K562 (cell line): ENCODE measurements around the gene VSIG10. TPM values are rescaled to one million over a fixed set of nuclear protein-coding genes. Genes with fewer than 3 reads are reported as not detected.

ENCODE experiments used
- ATAC-seq: fragments of 200-7000 bp; cut with Tn5 transposase; 3 replicates; pipeline ENCODE4 v1.9.1; 2020; ENCODE audit warnings: moderate library complexity
- BruUV-seq: library from RNA; stranded (reverse); fragments of 400-500 nt; replicated peaks from 2 replicates; lab custom pipeline; 2021; lab: Mats Ljungman, UMichigan
- CTCF ChIA-PET: fragments of 300-600 bp; formaldehyde crosslinking; extraction: SDS; loops from one replicate; lab custom pipeline; 2021; ENCODE audit warnings: low intra/inter-chr PET ratio; lab: Yijun Ruan, JAX
- POLR2A ChIA-PET: fragments of 300-600, 350-650 bp; sonication (Branson Sonifier 250); formaldehyde crosslinking; extraction: SDS; loops from one replicate; lab custom pipeline; 2021; ENCODE audit warnings: antibody characterized with exemption, inconsistent platforms; lab: Yijun Ruan, JAX
- DNase-seq, 4 experiments: peaks; one replicate each; pipeline versions ENCODE4 v3.0.0 to v3.0.0-alpha.2; 2011 to 2018; ENCODE audit warnings: low spot score in 3 of 4, mixed read lengths in 3 of 4; ENCODE audit errors: extremely low read depth in 1 of 4
- FAIRE-seq: peaks from 2 replicates; lab custom pipeline; 2011; peaks lifted over from hg19 to GRCh38; lab: Jason Lieb, UNC
- H2AFZ ChIP-seq: 2 replicates; pipeline ENCODE4 v1.6.0; 2011; ENCODE audit warnings: low read depth, low read length, control low read depth, inconsistent platforms
- H3K27ac ChIP-seq: fragments of 200-600 bp; 3 replicates; pipeline ENCODE4 v1.8.0; 2011; ENCODE audit warnings: low read depth, mild to moderate bottlenecking, control low read depth, inconsistent platforms, low read length, moderate library complexity, mixed read lengths; ENCODE audit errors: extremely low read depth
- H3K27me3 ChIP-seq, 2 experiments: fragments of 300-600 bp in 1 of 2; 2 replicates in 1 of 2; 3 replicates in 1 of 2; pipeline versions ENCODE4 v1.6.0 to v1.8.0; 2011; ENCODE audit warnings: inconsistent platforms in 2 of 2, low read length in 2 of 2, mild to moderate bottlenecking in 1 of 2, mixed read lengths in 1 of 2, moderate library complexity in 1 of 2; ENCODE audit not compliant: control insufficient read depth in 2 of 2, insufficient read depth in 2 of 2
- H3K36me3 ChIP-seq: fragments of 300-600 bp; 3 replicates; pipeline ENCODE4 v1.8.0; 2011; ENCODE audit warnings: mild to moderate bottlenecking, low read length, inconsistent platforms; ENCODE audit not compliant: control insufficient read depth, insufficient read depth
- H3K4me1 ChIP-seq, 2 experiments: fragments of 200-600 bp in 1 of 2; replicated peaks in 1 of 2; 2 replicates in 1 of 2; 3 replicates in 1 of 2; pipeline versions ENCODE4 v1.5.1 to v1.8.0; 2011; ENCODE audit warnings: inconsistent platforms in 2 of 2, low read length in 2 of 2, mild to moderate bottlenecking in 1 of 2, mixed read lengths in 1 of 2, moderate library complexity in 1 of 2; ENCODE audit not compliant: control insufficient read depth in 2 of 2, insufficient read depth in 2 of 2
- H3K4me2 ChIP-seq: 2 replicates; pipeline ENCODE4 v1.6.1; 2011; ENCODE audit warnings: low read length, control low read depth, inconsistent platforms, mixed read lengths; ENCODE audit not compliant: insufficient read depth
- H3K4me3 ChIP-seq: fragments of 200-600 bp; sonication (generic), shearing (Covaris generic); 2 replicates; pipeline ENCODE4 v1.5.1; 2016; ENCODE audit warnings: control low read depth, inconsistent platforms
- H3K79me2 ChIP-seq: fragments of 200-600 bp; 3 replicates; pipeline ENCODE4 v1.8.0; 2011; ENCODE audit warnings: low read length, inconsistent platforms; ENCODE audit not compliant: control insufficient read depth, insufficient read depth
- H3K9ac ChIP-seq, 2 experiments: 2 replicates each; pipeline versions ENCODE4 v1.6.0 to v1.6.1; 2011; ENCODE audit warnings: low read depth in 2 of 2, low read length in 2 of 2, control low read depth in 1 of 2, inconsistent platforms in 1 of 2, mild to moderate bottlenecking in 1 of 2, mixed read lengths in 1 of 2; ENCODE audit not compliant: insufficient read depth in 1 of 2
- H3K9me1 ChIP-seq: one replicate; pipeline ENCODE4 v1.6.0; 2011; ENCODE audit warnings: inconsistent platforms, mild to moderate bottlenecking, low read length, moderate library complexity; ENCODE audit not compliant: control insufficient read depth, insufficient read depth
- H3K9me3 ChIP-seq: replicated peaks from 2 replicates; pipeline ENCODE4 v1.5.1; 2011; ENCODE audit warnings: low read depth, low read length, inconsistent platforms; ENCODE audit not compliant: control insufficient read depth, insufficient read depth
- H4K20me1 ChIP-seq: replicated peaks from 2 replicates; pipeline ENCODE4 v1.6.1; 2011; ENCODE audit warnings: low read length, inconsistent platforms, mixed read lengths; ENCODE audit not compliant: control insufficient read depth, insufficient read depth
- MXI1 ChIP-seq: IDR thresholded peaks from 2 replicates; pipeline ENCODE4 v1.6.1; 2011; ENCODE audit warnings: low read depth, mild to moderate bottlenecking, improper control_type of control experiment, low read length
- NFE2 ChIP-seq: IDR thresholded peaks from 2 replicates; pipeline ENCODE4 v1.6.1; 2014; ENCODE audit warnings: antibody characterized with exemption, low read depth
- OTX1 ChIP-seq: fragments of 450-650 bp; formaldehyde crosslinking; IDR thresholded peaks from 2 replicates; pipeline ENCODE4 v1.4.0; 2022; ENCODE audit warnings: mild to moderate bottlenecking
- RBM25 ChIP-seq: fragments of 200-400 bp; formaldehyde crosslinking; IDR thresholded peaks from 2 replicates; pipeline ENCODE4 v1.6.1; 2018; ENCODE audit warnings: low read length, low read depth, moderate library complexity; ENCODE audit not compliant: severe bottlenecking
- SP2 ChIP-seq: IDR thresholded peaks from 2 replicates; pipeline ENCODE4 v1.6.1; 2011; ENCODE audit warnings: mild to moderate bottlenecking, low read depth, low read length, moderate library complexity; ENCODE audit not compliant: poor library complexity, severe bottlenecking; ENCODE audit errors: extremely low read depth
- TEAD2 ChIP-seq: fragments of 450-650 bp; IDR thresholded peaks from 2 replicates; pipeline ENCODE4 v1.6.1; 2016; ENCODE audit warnings: missing genetic modification characterization, control low read depth, missing compliant biosample characterization
- ZBTB17 ChIP-seq: fragments of 450-650 bp; formaldehyde crosslinking; IDR thresholded peaks from 2 replicates; pipeline ENCODE4 v1.4.0; 2020; ENCODE audit warnings: mild to moderate bottlenecking
- ZNF695 ChIP-seq: fragments of 450-650 bp; formaldehyde crosslinking; IDR thresholded peaks from 2 replicates; pipeline ENCODE4 v1.4.0; 2020; ENCODE audit warnings: mild to moderate bottlenecking, moderate library complexity
- WGBS: fragments of 100-300 bp; shearing (Covaris generic); methylation state at CpG from one replicate; pipeline ENCODE4 v1.1.6; 2016; ENCODE audit warnings: low coverage, mixed read lengths; ENCODE audit not compliant: insufficient coverage; ENCODE audit errors: missing lambda C conversion rate; 5-methylcytosine and 5-hydroxymethylcytosine counted together
- in situ Hi-C: fragments of 300-500 bp; cut with MboI; formaldehyde crosslinking; loops from 4 replicates; pipeline ENCODE4 v1.15.0; 2018; ENCODE audit warnings: inconsistent platforms, mixed read lengths
- intact Hi-C: fragments of 100-400 bp; cut with micrococcal nuclease; formaldehyde crosslinking; loops from 2 replicates; pipeline ENCODE4 v1.14.2; 2022
- polyA plus RNA-seq, 8 experiments: library from polyadenylated mRNA; depleted of rRNA in 4 of 8; stranded (reverse) in 5 of 8; unstranded in 3 of 8; fragments of >200 nt; fragmentation: Nextera tagmentation in 2 of 8; fragmentation: Illumina TruSeq in 1 of 8; extraction: Ambion mirVana in 2 of 8; extraction: Trizol in 1 of 8; gene quantifications; 2 replicates each; pipeline versions ENCODE4 v1.2.1 to v1.2.3, GENCODE V29; 2011 to 2014; ENCODE audit warnings: inconsistent platforms in 1 of 8, missing spikeins in 1 of 8
- total RNA-seq, 7 experiments: library from RNA; depleted of rRNA in 6 of 7; stranded (reverse); fragments of >200 nt in 6 of 7; fragmentation: Illumina TruSeq in 2 of 7; extraction: Trizol in 2 of 7; gene quantifications; 2 replicates each; pipeline versions ENCODE4 v1.2.1 to v1.2.3, GENCODE V29; 2011 to 2021; ENCODE audit warnings: low replicate concordance in 1 of 7
- TF ChIP-seq, protein P1 (sequence below): sonication (generic); IDR thresholded peaks from 2 replicates; pipeline ENCODE4 v1.6.1; 2016
- TF ChIP-seq, protein P2 (sequence below), 2 experiments: fragments of 250-450 bp in 1 of 2; fragments of 450-650 bp in 1 of 2; sonication (Bioruptor Pico) in 1 of 2; IDR thresholded peaks; 2 replicates each; pipeline versions ENCODE4 v1.6.1 to v1.8.0; 2016 to 2021; ENCODE audit warnings: mild to moderate bottlenecking in 2 of 2, moderate library complexity in 2 of 2, missing compliant biosample characterization in 1 of 2, missing genetic modification characterization in 1 of 2
- TF ChIP-seq, protein P3 (sequence below): fragments of 450-650 bp; formaldehyde crosslinking; IDR thresholded peaks from 2 replicates; pipeline ENCODE4 v1.4.0; 2020; ENCODE audit warnings: mild to moderate bottlenecking, moderate library complexity
- TF ChIP-seq, protein P4 (sequence below): fragments of 450-650 bp; IDR thresholded peaks from 2 replicates; pipeline ENCODE4 v1.6.1; 2016; ENCODE audit warnings: antibody characterized with exemption
- TF ChIP-seq, protein P5 (sequence below): IDR thresholded peaks from 3 replicates; pipeline ENCODE4 v1.6.1; 2011; ENCODE audit warnings: borderline replicate concordance, mild to moderate bottlenecking; ENCODE audit not compliant: insufficient read length, insufficient read depth

VSIG10 gene
- total and polyA plus RNA-seq, 9 of the 15 experiments (the other 6 are each of a cell fraction or from before 2014, with no cell fraction given), result 4.1 to 8.8 (median 4.7) TPM

DNA sequence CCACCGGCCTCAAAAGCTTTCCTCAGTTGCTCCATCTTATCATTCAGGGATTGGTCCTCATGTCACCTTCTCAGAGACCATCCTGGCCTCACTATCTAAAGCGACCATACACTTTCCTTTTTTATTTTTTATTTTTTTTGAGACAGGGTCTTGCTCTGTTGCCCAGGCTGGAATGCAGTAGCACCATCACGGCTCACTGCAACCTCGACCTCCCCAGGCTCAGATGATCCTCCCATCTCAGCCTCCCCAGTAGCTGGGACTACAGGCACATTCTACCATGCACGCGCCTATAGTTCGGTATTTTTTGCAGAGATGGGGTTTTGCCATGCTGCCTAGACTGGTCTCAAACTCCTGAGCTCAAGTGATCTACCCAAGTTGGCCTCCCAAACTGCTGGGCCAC, 45.6 kb downstream of the VSIG10 start:
- peaks cover 5% of the 10 kb centered on the region; the same call in 1 of the 2 replicates for H4K20me1 ChIP-seq
- no peak overlapping the region for H3K27ac ChIP-seq
- ATAC-seq (no peak), DNase-seq (no peak), FAIRE-seq (no peak)
- no peaks in the 10 kb centered on the region for H3K9me3 ChIP-seq
- peaks cover 14 to 16% of the 10 kb centered on the region in 2 experiments; a peak in 4 of 5 replicates for H3K4me1 ChIP-seq
- in situ Hi-C loops, result no loop called here
- POLR2A ChIA-PET, result interaction anchor here (0.6 to 1.2 kb wide), 3 partner anchors 12 to 309 kb away, joined by 3 to 5 read pairs (median 3); no protein-coding TSS in a partner anchor
- H3K4me2 ChIP-seq, result no peak overlapping the region
- no peaks in the 10 kb centered on the region for H3K9me1 ChIP-seq
- no peak overlapping the region for H3K4me3 ChIP-seq
- WGBS, result 89% methylated on average over 7 of the region's 7 CpGs
- no peaks in the 10 kb centered on the region for H3K27me3 ChIP-seq
- H3K9ac ChIP-seq, result no peak overlapping the region
- H3K79me2 ChIP-seq, result peaks cover 38% of the 10 kb centered on the region
- no peak overlapping the region for H2AFZ ChIP-seq
- CTCF ChIA-PET, result no interaction called here
- no peaks in the 10 kb centered on the region; the same call in 2 of the 3 replicates for H3K36me3 ChIP-seq
- BruUV-seq, result no TSS peak
- intact Hi-C loops, result no loop called here
- TF ChIP-seq, protein P1, sequence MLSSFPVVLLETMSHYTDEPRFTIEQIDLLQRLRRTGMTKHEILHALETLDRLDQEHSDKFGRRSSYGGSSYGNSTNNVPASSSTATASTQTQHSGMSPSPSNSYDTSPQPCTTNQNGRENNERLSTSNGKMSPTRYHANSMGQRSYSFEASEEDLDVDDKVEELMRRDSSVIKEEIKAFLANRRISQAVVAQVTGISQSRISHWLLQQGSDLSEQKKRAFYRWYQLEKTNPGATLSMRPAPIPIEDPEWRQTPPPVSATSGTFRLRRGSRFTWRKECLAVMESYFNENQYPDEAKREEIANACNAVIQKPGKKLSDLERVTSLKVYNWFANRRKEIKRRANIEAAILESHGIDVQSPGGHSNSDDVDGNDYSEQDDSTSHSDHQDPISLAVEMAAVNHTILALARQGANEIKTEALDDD, result no peak
- TF ChIP-seq NFE2, result no peak
- TF ChIP-seq, protein P2, sequence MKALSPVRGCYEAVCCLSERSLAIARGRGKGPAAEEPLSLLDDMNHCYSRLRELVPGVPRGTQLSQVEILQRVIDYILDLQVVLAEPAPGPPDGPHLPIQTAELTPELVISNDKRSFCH (CRISPR knock-in tag; IDR thresholded peaks at IDR 0.05), result no peak
- TF ChIP-seq, protein P2 (tag; IDR thresholded peaks at IDR 0.05), result no peak
- TF ChIP-seq, protein P3, sequence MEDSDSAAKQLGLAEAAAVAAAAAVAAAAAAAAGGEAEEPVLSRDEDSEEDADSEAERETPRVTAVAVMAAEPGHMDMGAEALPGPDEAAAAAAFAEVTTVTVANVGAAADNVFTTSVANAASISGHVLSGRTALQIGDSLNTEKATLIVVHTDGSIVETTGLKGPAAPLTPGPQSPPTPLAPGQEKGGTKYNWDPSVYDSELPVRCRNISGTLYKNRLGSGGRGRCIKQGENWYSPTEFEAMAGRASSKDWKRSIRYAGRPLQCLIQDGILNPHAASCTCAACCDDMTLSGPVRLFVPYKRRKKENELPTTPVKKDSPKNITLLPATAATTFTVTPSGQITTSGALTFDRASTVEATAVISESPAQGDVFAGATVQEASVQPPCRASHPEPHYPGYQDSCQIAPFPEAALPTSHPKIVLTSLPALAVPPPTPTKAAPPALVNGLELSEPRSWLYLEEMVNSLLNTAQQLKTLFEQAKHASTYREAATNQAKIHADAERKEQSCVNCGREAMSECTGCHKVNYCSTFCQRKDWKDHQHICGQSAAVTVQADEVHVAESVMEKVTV (CRISPR knock-in tag), result no peak
- no peak for TF ChIP-seq OTX1 (CRISPR knock-in tag)
- TF ChIP-seq, protein P4, sequence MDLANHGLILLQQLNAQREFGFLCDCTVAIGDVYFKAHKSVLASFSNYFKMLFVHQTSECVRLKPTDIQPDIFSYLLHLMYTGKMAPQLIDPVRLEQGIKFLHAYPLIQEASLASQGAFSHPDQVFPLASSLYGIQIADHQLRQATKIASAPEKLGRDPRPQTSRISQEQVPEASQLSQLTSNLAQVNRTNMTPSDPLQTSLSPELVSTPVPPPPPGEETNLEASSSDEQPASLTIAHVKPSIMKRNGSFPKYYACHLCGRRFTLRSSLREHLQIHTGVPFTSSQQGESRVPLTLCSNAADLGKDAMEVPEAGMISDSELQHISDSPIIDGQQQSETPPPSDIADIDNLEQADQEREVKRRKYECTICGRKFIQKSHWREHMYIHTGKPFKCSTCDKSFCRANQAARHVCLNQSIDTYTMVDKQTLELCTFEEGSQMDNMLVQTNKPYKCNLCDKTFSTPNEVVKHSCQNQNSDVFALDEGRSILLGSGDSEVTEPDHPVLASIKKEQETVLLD, result no peak
- no peak for TF ChIP-seq MXI1
- no peak for TF ChIP-seq RBM25
- no peak for TF ChIP-seq TEAD2
- TF ChIP-seq, protein P5, sequence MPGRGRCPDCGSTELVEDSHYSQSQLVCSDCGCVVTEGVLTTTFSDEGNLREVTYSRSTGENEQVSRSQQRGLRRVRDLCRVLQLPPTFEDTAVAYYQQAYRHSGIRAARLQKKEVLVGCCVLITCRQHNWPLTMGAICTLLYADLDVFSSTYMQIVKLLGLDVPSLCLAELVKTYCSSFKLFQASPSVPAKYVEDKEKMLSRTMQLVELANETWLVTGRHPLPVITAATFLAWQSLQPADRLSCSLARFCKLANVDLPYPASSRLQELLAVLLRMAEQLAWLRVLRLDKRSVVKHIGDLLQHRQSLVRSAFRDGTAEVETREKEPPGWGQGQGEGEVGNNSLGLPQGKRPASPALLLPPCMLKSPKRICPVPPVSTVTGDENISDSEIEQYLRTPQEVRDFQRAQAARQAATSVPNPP, result no peak
- no peak for TF ChIP-seq ZNF695 (CRISPR knock-in tag)
- TF ChIP-seq ZBTB17 (CRISPR knock-in tag), result no peak
- TF ChIP-seq SP2, result no peak
